Measurements from ENCODE around the gene AP2A2.

AP2A2 gene

DNA sequence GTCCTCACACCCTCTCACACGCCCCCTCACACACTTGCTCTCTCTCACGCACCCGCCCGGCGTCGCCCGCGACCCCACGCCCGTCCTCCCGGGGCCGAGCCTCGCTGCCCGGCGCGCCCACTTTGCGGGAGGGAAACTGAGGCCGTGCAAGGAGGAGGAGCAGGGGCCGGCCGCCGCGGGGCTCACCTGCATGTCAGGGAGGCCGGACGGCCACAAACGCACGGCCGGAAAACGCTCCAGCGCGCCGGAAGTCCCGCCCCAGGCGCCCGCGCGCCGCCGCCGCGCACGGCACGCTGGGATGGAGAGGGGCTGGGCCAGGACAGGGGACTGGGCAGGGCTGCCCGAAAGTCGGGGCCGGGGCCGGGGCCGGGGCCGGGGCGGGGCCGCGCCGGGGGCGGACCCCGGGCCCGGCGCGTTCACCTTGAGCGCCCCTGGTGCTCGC lies 15.1 kb upstream of the AP2A2 start, which contains the start of gene CHID1 (continued):
- TF ChIP-seq, protein P1, sequence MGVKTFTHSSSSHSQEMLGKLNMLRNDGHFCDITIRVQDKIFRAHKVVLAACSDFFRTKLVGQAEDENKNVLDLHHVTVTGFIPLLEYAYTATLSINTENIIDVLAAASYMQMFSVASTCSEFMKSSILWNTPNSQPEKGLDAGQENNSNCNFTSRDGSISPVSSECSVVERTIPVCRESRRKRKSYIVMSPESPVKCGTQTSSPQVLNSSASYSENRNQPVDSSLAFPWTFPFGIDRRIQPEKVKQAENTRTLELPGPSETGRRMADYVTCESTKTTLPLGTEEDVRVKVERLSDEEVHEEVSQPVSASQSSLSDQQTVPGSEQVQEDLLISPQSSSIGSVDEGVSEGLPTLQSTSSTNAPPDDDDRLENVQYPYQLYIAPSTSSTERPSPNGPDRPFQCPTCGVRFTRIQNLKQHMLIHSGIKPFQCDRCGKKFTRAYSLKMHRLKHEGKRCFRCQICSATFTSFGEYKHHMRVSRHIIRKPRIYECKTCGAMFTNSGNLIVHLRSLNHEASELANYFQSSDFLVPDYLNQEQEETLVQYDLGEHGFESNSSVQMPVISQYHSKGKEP (tag by site-specific recombination; IDR thresholded peaks at IDR 0.05): no peak
- TF ChIP-seq ZBTB1 (tag by site-specific recombination; IDR thresholded peaks at IDR 0.05) (no peak), ZNF529 (tag by site-specific recombination; IDR thresholded peaks at IDR 0.05; ENCODE audit: insufficient replicate concordance) (no peak), ZNF10 (tag by site-specific recombination; IDR thresholded peaks at IDR 0.05) (no peak), MZF1 (tag by site-specific recombination; IDR thresholded peaks at IDR 0.05; ENCODE audit: borderline replicate concordance) (no peak), ZNF555 (tag by site-specific recombination; conservative IDR thresholded peaks at IDR 0.05) (no peak), ZIC2 (tag by site-specific recombination; IDR thresholded peaks at IDR 0.05) (no peak), ZNF626 (tag by site-specific recombination; IDR thresholded peaks at IDR 0.05) (no peak), ZNF202 (tag by site-specific recombination; IDR thresholded peaks at IDR 0.05; ENCODE audit: borderline replicate concordance) (no peak), ZNF324 (tag by site-specific recombination; IDR thresholded peaks at IDR 0.05) (no peak), ZNF121 (tag by site-specific recombination; IDR thresholded peaks at IDR 0.05) (no peak), OVOL3 (tag by site-specific recombination; IDR thresholded peaks at IDR 0.05) (no peak), ZBTB21 (tag by site-specific recombination; IDR thresholded peaks at IDR 0.05) (no peak), GLI4 (tag by site-specific recombination; IDR thresholded peaks at IDR 0.05) (no peak), ZNF335 (tag by site-specific recombination; conservative IDR thresholded peaks at IDR 0.05) (0 out of 2 replicates have a peak, but pooled peaks have one; percentile 1), ZNF629 (tag by site-specific recombination; IDR thresholded peaks at IDR 0.05) (no peak), HOXD13 (CRISPR knock-in tag; IDR thresholded peaks at IDR 0.05; ENCODE audit: borderline replicate concordance) (no peak), ZNF510 (tag by site-specific recombination; IDR thresholded peaks at IDR 0.05; ENCODE audit: insufficient replicate concordance) (no peak), ZNF571 (tag by site-specific recombination; IDR thresholded peaks at IDR 0.05) (no peak), TCF7L2 (IDR thresholded peaks at IDR 0.05; ENCODE audit: borderline replicate concordance, low read depth, low read length) (no peak), ZBTB7A (tag by site-specific recombination; IDR thresholded peaks at IDR 0.05; ENCODE audit: low read depth) (no peak)
- TF ChIP-seq, protein P2, sequence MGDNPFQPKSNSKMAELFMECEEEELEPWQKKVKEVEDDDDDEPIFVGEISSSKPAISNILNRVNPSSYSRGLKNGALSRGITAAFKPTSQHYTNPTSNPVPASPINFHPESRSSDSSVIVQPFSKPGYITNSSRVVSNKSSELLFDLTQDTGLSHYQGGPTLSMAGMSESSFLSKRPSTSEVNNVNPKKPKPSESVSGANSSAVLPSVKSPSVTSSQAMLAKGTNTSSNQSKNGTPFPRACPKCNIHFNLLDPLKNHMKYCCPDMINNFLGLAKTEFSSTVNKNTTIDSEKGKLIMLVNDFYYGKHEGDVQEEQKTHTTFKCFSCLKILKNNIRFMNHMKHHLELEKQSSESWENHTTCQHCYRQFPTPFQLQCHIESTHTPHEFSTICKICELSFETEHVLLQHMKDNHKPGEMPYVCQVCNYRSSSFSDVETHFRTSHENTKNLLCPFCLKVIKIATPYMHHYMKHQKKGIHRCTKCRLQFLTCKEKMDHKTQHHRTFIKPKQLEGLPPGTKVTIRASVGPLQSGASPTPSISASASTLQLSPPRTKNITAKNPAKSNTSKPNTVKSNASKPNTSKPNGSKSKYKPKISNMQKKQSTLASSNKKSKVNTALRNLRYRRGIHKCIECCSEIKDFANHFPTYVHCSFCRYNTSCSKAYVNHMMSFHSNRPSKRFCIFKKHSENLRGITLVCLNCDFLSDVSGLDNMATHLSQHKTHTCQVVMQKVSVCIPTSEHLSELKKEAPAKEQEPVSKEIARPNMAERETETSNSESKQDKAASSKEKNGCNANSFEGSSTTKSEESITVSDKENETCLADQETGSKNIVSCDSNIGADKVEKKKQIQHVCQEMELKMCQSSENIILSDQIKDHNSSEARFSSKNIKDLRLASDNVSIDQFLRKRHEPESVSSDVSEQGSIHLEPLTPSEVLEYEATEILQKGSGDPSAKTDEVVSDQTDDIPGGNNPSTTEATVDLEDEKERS (tag by site-specific recombination; IDR thresholded peaks at IDR 0.05): no peak
- TF ChIP-seq, protein P3, sequence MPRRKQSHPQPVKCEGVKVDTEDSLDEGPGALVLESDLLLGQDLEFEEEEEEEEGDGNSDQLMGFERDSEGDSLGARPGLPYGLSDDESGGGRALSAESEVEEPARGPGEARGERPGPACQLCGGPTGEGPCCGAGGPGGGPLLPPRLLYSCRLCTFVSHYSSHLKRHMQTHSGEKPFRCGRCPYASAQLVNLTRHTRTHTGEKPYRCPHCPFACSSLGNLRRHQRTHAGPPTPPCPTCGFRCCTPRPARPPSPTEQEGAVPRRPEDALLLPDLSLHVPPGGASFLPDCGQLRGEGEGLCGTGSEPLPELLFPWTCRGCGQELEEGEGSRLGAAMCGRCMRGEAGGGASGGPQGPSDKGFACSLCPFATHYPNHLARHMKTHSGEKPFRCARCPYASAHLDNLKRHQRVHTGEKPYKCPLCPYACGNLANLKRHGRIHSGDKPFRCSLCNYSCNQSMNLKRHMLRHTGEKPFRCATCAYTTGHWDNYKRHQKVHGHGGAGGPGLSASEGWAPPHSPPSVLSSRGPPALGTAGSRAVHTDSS (tag by site-specific recombination; IDR thresholded peaks at IDR 0.05): no peak
- TF ChIP-seq, protein P4, sequence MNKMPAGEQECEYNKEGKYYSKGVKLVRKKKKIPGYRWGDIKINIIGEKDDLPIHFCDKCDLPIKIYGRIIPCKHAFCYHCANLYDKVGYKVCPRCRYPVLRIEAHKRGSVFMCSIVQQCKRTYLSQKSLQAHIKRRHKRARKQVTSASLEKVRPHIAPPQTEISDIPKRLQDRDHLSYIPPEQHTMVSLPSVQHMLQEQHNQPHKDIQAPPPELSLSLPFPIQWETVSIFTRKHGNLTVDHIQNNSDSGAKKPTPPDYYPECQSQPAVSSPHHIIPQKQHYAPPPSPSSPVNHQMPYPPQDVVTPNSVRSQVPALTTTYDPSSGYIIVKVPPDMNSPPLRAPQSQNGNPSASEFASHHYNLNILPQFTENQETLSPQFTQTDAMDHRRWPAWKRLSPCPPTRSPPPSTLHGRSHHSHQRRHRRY (tag by site-specific recombination; IDR thresholded peaks at IDR 0.05): no peak
- TF ChIP-seq, protein P5, sequence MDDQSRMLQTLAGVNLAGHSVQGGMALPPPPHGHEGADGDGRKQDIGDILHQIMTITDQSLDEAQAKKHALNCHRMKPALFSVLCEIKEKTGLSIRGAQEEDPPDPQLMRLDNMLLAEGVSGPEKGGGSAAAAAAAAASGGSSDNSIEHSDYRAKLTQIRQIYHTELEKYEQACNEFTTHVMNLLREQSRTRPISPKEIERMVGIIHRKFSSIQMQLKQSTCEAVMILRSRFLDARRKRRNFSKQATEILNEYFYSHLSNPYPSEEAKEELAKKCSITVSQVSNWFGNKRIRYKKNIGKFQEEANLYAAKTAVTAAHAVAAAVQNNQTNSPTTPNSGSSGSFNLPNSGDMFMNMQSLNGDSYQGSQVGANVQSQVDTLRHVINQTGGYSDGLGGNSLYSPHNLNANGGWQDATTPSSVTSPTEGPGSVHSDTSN (CRISPR knock-in tag; IDR thresholded peaks at IDR 0.05): 0 out of 2 replicates have a peak, but pooled peaks have one; percentile 21
- TF ChIP-seq, protein P6, sequence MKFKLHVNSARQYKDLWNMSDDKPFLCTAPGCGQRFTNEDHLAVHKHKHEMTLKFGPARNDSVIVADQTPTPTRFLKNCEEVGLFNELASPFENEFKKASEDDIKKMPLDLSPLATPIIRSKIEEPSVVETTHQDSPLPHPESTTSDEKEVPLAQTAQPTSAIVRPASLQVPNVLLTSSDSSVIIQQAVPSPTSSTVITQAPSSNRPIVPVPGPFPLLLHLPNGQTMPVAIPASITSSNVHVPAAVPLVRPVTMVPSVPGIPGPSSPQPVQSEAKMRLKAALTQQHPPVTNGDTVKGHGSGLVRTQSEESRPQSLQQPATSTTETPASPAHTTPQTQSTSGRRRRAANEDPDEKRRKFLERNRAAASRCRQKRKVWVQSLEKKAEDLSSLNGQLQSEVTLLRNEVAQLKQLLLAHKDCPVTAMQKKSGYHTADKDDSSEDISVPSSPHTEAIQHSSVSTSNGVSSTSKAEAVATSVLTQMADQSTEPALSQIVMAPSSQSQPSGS (tag by site-specific recombination; IDR thresholded peaks at IDR 0.05; ENCODE audit: low read depth): no peak
- TF ChIP-seq, protein P7, sequence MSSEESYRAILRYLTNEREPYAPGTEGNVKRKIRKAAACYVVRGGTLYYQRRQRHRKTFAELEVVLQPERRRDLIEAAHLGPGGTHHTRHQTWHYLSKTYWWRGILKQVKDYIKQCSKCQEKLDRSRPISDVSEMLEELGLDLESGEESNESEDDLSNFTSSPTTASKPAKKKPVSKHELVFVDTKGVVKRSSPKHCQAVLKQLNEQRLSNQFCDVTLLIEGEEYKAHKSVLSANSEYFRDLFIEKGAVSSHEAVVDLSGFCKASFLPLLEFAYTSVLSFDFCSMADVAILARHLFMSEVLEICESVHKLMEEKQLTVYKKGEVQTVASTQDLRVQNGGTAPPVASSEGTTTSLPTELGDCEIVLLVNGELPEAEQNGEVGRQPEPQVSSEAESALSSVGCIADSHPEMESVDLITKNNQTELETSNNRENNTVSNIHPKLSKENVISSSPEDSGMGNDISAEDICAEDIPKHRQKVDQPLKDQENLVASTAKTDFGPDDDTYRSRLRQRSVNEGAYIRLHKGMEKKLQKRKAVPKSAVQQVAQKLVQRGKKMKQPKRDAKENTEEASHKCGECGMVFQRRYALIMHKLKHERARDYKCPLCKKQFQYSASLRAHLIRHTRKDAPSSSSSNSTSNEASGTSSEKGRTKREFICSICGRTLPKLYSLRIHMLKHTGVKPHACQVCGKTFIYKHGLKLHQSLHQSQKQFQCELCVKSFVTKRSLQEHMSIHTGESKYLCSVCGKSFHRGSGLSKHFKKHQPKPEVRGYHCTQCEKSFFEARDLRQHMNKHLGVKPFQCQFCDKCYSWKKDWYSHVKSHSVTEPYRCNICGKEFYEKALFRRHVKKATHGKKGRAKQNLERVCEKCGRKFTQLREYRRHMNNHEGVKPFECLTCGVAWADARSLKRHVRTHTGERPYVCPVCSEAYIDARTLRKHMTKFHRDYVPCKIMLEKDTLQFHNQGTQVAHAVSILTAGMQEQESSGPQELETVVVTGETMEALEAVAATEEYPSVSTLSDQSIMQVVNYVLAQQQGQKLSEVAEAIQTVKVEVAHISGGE (tag by site-specific recombination; conservative IDR thresholded peaks at IDR 0.05; ENCODE audit: low read depth): peak; percentile 76; the same call in 1 of the 2 replicates
